Lower lobe of right lung (tissue), 1 donor: ENCODE results near the gene SYT15B. TPM values are rescaled to one million over a fixed set of nuclear protein-coding genes. Genes with fewer than 3 reads are reported as not detected.

Experiments
- total RNA-seq: library from RNA; stranded (reverse); fragmentation: NEBNext Ultra II Directional; extraction: Animal tissue kit (Norgen Biotek cat#: 25700); gene quantifications from one replicate; pipeline ENCODE4 v1.2.1, GENCODE V29; 2021
- donor health status: DM: no; HTN: yes; CAD: no; lungs with severe emphysema.

SYT15B gene
- total RNA-seq, 1 donor from 2014 or later, result 40.6 TPM

Other genes with a start within 250 kb of the SYT15B start
- 5.1 TPM for gene AGAP9, start 240.0 kb downstream of the SYT15B start, total RNA-seq
- gene NPY4R2, start 155.1 kb upstream of the SYT15B start, total RNA-seq, result 1.9 TPM
- gene FAM25C, start 236.2 kb upstream of the SYT15B start, total RNA-seq, result not detected